ENCODE results near the gene KCNE2.
A peak's percentile ranks its signal among the peaks of the same experiment; 100 is the strongest.

Gene KCNE2, protein sequence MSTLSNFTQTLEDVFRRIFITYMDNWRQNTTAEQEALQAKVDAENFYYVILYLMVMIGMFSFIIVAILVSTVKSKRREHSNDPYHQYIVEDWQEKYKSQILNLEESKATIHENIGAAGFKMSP

GRCh38 chr21:34363733-34364132 is at the start of gene KCNE2:
Gene KCNE2, plus strand, starts transcription at chr21:34364006. Its CDS starts 6,473 bp downstream, at chr21:34370479.
- no peak for DNase-seq (ENCODE audit: low read depth)

DNA sequence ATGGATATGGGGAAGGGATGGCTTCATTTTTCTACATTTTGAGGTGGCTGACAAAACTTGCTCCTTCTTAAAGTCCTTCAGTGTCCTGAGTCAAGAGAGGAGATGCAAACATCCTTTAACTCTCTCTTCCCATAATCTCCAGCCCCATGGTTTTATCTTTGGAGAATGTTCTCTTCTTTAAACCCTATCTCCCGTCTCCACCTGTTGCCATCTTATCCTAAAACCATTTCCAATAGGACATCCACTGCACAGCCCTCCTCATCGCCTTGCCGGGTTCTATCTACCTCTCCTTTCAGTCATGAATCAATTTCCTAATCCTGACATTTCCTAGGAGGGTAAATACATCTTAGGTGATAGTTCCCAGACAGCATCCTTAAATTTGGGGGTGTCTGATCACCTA is 44.2 kb upstream of the KCNE2 start:
- DNase-seq (ENCODE audit: low read depth): no peak

DNA sequence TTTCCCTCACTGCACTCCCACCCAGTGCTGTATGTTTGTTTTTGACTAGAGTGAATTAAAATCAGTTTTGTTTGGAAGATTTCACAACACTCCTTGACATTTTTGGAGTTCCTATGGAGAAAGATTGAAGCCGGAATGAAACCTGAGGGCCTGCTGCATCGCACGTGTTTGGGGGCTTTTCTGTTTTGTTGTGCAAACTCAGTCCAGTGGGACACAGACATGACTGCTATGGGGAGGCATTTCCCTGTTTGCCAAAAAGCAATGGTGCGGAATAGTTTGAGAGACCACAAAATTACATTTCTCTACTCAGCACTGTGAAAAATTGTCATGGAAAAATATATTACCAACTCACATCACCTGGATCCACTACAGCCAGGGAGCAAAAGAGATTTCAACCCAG is 43.8 kb upstream of the KCNE2 start:
- no peak for DNase-seq (ENCODE audit: low read depth)

GRCh38 chr21:34330055-34330454 is 33.8 kb upstream of the KCNE2 start:
- no peak for DNase-seq (ENCODE audit: low read depth)

DNA sequence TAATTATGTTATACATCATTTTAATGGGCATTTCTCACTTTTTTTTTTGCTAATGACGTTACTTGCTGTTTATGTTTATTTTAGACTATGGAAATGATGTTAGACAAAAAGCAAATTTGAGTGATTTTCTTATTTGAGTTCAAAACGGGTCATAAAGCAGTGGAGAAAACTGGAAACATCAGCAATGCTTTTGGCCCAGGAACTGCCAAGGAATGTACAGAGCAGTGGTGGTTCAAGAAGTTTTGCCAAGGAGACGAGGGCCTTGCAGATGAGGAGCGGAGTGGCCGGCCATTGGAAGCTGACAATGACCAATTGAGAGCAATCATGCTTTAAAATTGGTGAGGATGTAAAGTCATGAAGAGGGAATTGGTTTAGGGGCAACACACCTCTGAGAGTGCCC is 32.1 kb upstream of the KCNE2 start:
- no peak for DNase-seq (ENCODE audit: low read depth)

DNA sequence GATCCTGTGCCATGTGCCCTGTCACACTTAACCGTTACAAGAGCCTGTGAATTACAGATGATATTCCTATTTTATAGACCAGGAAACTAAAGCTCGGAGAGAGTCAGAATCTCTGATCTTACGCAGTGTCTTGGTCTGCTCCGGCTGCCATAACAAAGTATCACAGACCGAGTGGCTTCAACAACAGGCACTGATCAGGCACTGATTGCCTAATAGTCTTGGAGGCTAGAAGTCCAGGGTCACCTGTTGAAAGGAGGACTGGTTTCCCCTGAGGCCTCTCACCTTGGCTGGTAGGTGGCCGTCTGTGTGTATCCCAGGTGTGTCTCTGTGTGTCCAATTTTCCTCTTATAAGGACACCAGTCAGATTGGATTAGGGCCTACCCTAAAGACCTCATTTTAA is 31.5 kb upstream of the KCNE2 start:
- DNase-seq (ENCODE audit: low read depth): no peak

DNA sequence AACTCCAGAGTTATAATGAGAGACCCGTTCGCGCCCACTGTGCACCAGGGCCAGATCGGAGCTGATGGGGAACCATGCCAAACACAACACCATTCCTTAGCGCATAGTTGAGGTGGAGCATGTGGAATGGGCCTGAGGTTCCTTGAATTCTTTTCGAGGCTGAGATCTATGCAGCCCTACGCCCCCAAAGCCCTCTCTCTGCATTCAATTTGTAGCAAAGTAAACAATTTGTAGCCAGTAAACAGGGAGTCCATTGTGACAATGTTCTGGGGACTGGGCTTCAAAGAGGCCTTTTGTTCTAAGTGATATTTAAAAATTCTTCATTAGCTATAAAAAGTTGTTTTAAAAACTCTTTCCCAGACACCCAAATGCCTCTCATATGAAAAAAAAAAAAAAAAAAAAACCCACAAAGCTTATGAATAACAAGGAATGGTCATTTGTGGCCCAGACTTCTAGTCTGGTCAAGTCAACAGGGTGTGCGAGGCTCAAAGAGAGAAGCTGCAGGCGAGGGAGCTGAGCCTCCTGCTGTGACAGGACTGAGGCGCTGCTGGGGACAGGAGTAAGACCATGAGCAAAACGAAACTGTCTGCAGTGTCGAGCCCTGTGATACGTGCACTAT is 30.6 kb upstream of the KCNE2 start:
- DNase-seq (ENCODE audit: low read depth): no peak

- DNase-seq (ENCODE audit: low read depth): no peak
Measured at GRCh38 chr21:34335316-34335715, 28.5 kb upstream of the KCNE2 start.

DNA sequence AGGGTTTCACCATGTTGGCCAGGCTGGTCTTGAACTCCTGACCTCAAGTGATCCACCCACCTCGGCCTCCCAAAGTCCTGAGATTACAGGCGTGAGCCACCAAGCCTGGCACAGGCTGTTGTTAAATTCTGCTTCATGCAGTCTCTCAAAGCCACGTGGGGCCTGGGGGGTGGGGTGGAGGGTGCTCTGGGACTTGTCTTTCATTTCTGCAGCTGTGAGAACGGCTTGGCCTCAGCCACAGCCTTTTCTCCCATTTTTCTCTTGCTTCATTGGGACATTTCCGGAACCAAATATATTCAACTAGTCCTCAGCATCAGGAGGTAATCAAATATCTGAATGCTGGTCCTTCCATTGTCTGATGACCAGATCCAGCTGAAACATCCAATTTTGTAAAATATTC is 27.6 kb upstream of the KCNE2 start:
- DNase-seq (ENCODE audit: low read depth): no peak

DNA sequence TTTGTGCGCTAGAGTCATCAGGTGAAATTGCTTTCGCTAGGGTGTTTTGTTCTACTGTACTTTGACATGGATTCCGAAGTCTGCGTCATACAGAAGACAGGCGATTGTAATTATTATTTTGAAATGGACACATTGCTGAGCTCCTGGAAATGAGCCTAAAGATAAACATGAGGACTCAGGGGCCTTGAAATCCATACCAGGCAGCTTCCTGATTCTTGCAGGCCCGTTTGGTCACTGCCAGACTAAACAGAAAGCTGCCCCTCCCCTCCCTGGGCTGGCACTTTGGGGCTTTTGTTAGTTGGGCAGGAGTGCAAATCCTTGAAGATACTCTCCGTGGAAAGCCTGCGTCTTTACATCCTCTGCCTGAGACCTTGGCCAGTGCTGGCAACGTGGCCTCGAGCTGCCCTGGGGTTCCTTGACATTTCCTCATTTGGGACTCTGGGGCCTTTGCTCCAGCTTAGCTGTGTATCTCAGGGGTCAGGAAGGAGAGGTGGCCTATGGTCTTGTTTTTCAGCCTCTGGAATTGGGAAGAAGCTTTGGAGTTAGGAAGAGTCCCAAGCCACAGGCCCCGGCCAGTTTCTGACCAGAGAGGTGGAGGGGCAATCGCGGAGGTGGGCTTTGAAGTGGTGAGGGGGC is 26.9 kb upstream of the KCNE2 start:
- DNase-seq (ENCODE audit: low read depth): peak; percentile 58

GRCh38 chr21:34337741-34338140 is 26.1 kb upstream of the KCNE2 start:
- DNase-seq (ENCODE audit: low read depth): no peak

DNA sequence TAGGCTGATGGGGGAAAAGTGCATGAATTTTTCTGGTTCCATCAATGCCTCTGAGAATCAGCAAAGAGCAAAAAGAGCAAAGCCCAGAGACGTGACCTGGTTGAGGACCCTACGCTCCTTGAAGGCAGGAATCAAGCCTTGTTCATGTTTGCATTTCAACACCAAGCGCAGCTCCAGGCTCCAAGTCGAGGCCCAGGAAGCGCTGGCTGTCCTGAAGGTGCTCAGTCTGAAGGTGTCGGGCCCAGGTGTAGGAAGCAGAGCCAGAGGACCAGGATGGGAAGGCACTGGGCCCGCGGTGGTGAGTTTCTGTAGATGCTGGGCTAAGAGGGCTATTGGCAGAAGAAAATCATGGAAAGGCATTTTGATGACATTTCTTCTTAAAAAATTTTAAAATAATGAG is 25.6 kb upstream of the KCNE2 start:
- DNase-seq (ENCODE audit: low read depth): no peak

- DNase-seq (ENCODE audit: low read depth): no peak
Measured at GRCh38 chr21:34340061-34340460, 23.7 kb upstream of the KCNE2 start.

DNA sequence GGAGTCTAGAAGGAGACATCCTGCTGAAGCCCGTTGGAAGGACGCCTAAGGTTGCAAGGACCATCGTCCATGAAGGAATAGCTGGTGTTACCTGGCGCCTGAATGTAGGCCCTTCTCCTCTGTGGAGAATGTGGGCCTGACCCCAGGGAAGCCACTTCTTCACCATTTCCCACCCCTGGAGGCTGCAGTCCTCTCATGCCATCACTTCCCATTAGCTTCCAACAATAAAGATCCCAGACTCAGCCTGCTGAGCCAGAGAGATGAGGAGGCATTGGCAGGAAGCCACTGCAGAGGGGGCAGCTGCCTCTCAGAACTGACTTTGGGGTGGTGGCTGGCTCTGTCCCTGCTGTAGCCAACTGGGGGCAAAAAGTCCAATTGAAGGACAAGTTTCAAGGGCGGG is 21.3 kb upstream of the KCNE2 start:
- DNase-seq (ENCODE audit: low read depth): no peak

DNA sequence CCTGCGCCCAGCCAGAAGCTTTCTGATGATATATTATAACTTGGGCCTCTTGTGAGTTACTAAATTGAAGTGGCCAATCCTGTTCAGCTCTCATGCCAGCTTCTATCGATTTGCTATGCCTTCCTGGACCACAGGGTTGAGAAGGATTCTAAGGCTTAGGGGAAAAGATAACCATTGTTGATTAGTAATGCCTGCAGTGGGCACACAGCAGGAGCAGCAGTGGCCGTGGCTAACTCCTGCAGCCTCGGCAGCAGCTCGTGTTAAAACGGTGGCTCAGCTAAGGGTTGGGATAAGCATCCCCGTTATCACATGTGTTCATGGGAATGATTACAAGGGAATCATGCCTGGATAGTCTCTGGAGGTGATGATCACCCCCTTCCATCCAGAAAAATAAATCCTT is 20.5 kb upstream of the KCNE2 start:
- DNase-seq (ENCODE audit: low read depth): no peak

- no peak for DNase-seq (ENCODE audit: low read depth)
Measured at GRCh38 chr21:34343838-34344381, 19.9 kb upstream of the KCNE2 start.

- DNase-seq (ENCODE audit: low read depth): no peak
Measured at GRCh38 chr21:34344584-34344983, 19.2 kb upstream of the KCNE2 start.

DNA sequence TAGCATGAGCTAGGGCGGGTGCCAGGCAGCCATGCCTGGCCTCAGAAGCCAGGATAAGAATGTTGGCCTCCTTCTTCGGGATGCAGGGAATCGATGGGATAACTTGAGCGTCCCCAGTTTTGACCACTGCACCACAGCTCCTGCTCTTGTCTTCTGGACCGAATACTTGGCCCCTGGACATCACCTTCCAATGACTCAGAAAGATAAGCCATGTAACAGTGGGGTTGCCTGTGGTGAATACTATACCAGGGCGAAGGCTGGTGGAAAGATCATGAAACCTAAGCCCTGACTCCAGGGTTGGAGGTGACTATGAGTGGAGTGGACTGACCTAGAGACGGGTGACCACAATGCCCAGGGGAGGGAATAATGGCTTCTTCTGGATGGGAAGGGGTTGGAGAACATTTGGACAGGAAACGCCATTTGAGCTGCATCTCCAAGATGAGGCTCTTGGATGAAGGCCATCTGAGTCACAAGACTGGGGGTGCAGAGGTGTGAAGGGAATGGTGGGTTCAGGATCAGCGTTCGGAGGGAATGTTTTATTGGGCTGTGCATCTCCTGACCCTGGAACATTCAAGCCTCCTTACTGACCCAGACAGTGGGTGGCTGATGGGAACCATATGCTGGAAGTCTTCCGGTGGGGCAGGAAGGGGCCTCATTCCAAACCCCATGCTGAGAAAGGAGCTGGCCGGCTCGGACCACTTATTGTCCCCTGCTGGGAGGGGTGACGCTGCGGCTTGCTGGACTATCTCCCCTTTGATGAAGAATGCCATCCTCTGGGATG is 18.5 kb upstream of the KCNE2 start:
- DNase-seq (ENCODE audit: low read depth): no peak

DNA sequence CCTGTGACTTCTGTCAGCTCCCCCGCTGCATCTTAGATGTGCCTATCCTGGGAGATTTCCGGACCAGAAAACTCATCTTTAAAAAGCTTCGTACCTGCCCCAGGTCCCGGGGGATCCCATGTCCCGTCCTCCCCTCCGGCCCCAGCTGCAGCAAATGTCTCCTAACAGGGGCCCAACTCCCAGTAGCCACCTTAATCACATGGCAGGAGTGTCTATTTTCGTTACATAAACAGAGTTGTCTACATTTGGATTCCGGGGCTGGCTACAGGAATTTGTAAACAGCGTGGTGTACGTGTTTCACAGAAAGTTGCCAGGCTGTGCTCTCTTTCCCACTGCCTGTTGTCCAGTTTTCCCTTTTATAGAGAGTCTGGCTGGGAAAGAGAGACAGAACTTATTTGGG is 17.9 kb upstream of the KCNE2 start:
- DNase-seq (ENCODE audit: low read depth): no peak

DNA sequence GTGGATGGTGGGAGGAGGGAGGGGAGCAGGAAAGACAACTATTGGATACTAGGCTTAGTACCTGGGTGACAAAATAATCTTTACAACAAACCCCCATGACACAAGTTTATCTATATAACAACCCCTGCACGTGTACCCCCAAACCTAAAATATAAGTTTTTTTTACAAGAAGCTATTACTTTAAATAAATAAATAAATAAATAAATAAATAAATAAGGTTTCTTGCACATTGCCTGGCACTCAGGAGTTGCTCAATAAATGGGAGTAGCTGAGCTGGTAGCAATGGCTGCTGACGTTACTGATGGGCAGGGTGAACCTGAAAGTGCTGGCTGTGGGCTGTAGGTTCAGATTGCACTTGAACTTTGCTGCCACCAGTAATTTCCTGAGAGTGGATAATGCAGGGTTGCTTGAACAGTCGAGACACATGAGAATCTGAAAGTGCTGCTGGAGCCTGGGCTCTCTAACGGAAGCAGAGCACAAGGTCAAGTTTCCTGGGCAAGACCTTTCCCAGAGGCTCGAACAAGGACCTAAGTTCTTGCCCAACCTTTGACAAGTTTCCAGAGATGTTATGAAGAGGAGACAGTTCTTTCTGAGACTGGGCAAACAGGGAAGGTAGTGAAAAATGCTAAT is 14.8 kb upstream of the KCNE2 start:
- DNase-seq (ENCODE audit: low read depth): no peak

GRCh38 chr21:34351786-34352241 is 12.0 kb upstream of the KCNE2 start:
- no peak for DNase-seq (ENCODE audit: low read depth)

- no peak for DNase-seq (ENCODE audit: low read depth)
Measured at GRCh38 chr21:34352556-34352955, 11.2 kb upstream of the KCNE2 start.

Data from fibroblast of the conjunctiva (primary cell).